Ishikawa (cell line): Measurements from ENCODE around the gene ZNF771.

Experiments
- CEBPB ChIP-seq: IDR thresholded peaks from 2 replicates; pipeline ENCODE4 v1.6.1; 2012
- CREB1 ChIP-seq: IDR thresholded peaks from 2 replicates; pipeline ENCODE4 v1.6.1; 2012; ENCODE audit warnings: low read depth
- EGR1 ChIP-seq: IDR thresholded peaks from 2 replicates; pipeline ENCODE4 v1.6.1; 2012
- EP300 ChIP-seq: IDR thresholded peaks from 2 replicates; pipeline ENCODE4 v1.6.1; 2012; ENCODE audit warnings: borderline replicate concordance
- FOXM1 ChIP-seq: IDR thresholded peaks from 2 replicates; pipeline ENCODE4 v1.6.1; 2012; ENCODE audit warnings: low read depth, borderline replicate concordance
- NFIC ChIP-seq: IDR thresholded peaks from 2 replicates; pipeline ENCODE4 v1.6.1; 2012
- RAD21 ChIP-seq: IDR thresholded peaks from 2 replicates; pipeline ENCODE4 v1.6.1; 2012; ENCODE audit warnings: low read depth
- TAF1 ChIP-seq: IDR thresholded peaks from 2 replicates; pipeline ENCODE4 v1.6.1; 2012; ENCODE audit warnings: low read depth, mild to moderate bottlenecking
- TCF12 ChIP-seq: IDR thresholded peaks from 2 replicates; pipeline ENCODE4 v1.6.1; 2012; ENCODE audit warnings: low read depth
- TEAD4 ChIP-seq: IDR thresholded peaks from 2 replicates; pipeline ENCODE4 v1.6.1; 2012
- YY1 ChIP-seq: IDR thresholded peaks from 2 replicates; pipeline ENCODE4 v1.6.1; 2012; ENCODE audit warnings: low read depth
- ZBTB7A ChIP-seq: IDR thresholded peaks from 2 replicates; pipeline ENCODE4 v1.6.1; 2012; ENCODE audit warnings: low read depth
- TF ChIP-seq, protein P1 (sequence below): IDR thresholded peaks from 2 replicates; pipeline ENCODE4 v1.6.1; 2012
- TF ChIP-seq, protein P2 (sequence below): IDR thresholded peaks from 2 replicates; pipeline ENCODE4 v1.6.1; 2012
- TF ChIP-seq, protein P3 (sequence below): IDR thresholded peaks from 2 replicates; pipeline ENCODE4 v1.6.1; 2012; ENCODE audit warnings: low read depth, mild to moderate bottlenecking

The ZNF771 gene

DNA sequence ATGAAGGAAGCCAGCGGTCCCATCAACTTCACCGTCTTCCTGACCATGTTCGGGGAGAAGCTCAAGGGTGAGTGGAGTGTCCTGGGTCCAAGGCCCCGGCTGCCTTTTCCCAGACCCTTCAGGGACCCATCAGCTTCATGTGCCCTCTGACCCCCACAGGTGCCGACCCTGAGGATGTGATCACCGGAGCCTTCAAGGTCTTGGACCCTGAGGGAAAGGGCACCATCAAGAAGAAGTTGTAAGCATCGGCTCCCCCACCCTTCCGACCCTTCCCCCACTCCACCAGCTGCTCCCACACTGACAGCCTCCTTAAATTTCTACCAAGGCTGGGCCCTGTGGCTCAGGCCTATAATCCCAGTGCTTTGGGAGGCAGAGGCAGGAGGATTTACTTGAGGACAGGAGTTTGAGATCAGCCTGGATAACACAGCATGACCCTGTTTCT lies 30.9 kb upstream of the ZNF771 start:
- TF ChIP-seq FOXM1 (no peak), CEBPB (no peak), EP300 (no peak), CREB1 (no peak), TCF12 (no peak), ZBTB7A (no peak), YY1 (no peak), TAF1 (no peak), RAD21 (no peak), TEAD4 (no peak), EGR1 (no peak), NFIC (no peak)
- TF ChIP-seq, protein P1, sequence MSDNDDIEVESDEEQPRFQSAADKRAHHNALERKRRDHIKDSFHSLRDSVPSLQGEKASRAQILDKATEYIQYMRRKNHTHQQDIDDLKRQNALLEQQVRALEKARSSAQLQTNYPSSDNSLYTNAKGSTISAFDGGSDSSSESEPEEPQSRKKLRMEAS, result no peak
- TF ChIP-seq, protein P2, sequence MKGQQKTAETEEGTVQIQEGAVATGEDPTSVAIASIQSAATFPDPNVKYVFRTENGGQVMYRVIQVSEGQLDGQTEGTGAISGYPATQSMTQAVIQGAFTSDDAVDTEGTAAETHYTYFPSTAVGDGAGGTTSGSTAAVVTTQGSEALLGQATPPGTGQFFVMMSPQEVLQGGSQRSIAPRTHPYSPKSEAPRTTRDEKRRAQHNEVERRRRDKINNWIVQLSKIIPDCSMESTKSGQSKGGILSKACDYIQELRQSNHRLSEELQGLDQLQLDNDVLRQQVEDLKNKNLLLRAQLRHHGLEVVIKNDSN, result no peak
- TF ChIP-seq, protein P3, sequence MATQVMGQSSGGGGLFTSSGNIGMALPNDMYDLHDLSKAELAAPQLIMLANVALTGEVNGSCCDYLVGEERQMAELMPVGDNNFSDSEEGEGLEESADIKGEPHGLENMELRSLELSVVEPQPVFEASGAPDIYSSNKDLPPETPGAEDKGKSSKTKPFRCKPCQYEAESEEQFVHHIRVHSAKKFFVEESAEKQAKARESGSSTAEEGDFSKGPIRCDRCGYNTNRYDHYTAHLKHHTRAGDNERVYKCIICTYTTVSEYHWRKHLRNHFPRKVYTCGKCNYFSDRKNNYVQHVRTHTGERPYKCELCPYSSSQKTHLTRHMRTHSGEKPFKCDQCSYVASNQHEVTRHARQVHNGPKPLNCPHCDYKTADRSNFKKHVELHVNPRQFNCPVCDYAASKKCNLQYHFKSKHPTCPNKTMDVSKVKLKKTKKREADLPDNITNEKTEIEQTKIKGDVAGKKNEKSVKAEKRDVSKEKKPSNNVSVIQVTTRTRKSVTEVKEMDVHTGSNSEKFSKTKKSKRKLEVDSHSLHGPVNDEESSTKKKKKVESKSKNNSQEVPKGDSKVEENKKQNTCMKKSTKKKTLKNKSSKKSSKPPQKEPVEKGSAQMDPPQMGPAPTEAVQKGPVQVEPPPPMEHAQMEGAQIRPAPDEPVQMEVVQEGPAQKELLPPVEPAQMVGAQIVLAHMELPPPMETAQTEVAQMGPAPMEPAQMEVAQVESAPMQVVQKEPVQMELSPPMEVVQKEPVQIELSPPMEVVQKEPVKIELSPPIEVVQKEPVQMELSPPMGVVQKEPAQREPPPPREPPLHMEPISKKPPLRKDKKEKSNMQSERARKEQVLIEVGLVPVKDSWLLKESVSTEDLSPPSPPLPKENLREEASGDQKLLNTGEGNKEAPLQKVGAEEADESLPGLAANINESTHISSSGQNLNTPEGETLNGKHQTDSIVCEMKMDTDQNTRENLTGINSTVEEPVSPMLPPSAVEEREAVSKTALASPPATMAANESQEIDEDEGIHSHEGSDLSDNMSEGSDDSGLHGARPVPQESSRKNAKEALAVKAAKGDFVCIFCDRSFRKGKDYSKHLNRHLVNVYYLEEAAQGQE, result no peak

DNA sequence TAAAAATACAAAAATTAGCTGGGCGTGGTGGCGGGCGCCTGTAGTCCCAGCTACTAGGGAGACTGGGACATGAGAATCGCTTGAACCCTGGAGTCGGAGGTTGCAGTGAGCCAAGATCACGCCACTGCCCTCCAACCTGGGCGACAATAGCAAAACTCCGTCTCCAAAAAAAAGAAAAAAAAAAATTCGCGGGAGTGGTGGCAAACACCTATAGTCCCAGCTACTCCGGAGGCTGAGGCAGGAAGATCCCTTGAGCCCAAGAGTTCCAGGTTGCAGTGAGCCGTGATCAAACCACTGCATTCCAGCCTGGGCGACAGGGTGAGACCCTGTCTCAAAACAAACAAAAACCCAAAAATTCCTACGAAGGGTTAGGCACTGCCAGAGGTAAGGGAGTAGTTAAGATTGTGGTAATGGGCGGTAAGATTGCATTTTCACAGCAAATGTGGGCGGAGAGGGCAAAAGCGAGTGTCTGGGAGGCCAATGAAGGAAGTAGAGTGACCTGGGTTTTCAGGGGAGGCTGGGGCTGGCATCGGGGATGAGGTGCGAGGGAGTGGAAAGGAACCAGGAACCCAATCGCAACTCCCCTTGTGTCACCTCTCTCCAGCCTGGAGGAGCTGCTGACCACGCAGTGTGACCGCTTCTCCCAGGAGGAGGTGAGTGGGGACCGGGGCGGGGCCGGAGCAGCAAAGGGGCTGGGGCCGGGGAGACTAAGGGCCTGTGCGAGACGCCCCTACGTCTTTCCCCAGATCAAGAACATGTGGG lies 30.2 kb upstream of the ZNF771 start:
- no peak for TF ChIP-seq TEAD4
- no peak for TF ChIP-seq RAD21
- TF ChIP-seq, protein P2, result no peak
- no peak for TF ChIP-seq EGR1
- no peak for TF ChIP-seq EP300
- no peak for TF ChIP-seq CEBPB
- no peak for TF ChIP-seq NFIC
- no peak for TF ChIP-seq CREB1
- TF ChIP-seq TCF12, result no peak
- TF ChIP-seq FOXM1, result no peak

DNA sequence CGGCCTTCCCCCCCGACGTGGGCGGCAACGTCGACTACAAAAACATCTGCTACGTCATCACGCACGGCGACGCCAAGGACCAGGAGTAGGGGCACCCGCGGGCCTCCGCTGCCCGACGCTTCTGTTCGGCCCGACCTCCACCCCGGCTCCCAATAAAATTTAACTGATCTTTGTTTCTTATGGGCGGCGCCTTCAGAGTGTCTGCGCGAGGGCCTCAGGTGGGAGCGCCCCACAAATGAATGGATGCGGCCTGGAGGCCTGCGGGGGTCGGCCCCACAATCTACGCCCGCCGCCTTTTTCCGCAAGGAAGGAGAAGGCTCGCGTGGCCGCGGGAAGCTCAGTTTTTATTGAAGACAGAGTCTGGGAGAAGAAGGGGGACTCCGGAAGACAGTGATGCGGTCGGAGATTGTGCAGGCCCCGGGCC lies 29.6 kb upstream of the ZNF771 start:
- peak; percentile 78 for TF ChIP-seq CREB1
- TF ChIP-seq TCF12, result 0 out of 2 replicates have a peak, but pooled peaks have one; percentile 16
- TF ChIP-seq, protein P1, result peak; percentile 82
- TF ChIP-seq, protein P2, result no peak; the same call in 1 of the 2 replicates
- TF ChIP-seq TAF1, result peak; percentile 63
- peak; percentile 25; the same call in 1 of the 2 replicates for TF ChIP-seq EP300
- no peak for TF ChIP-seq TEAD4
- 0 out of 2 replicates have a peak, but pooled peaks have one; percentile 41 for TF ChIP-seq ZBTB7A
- TF ChIP-seq NFIC, result no peak
- peak; percentile 95 for TF ChIP-seq EGR1

DNA sequence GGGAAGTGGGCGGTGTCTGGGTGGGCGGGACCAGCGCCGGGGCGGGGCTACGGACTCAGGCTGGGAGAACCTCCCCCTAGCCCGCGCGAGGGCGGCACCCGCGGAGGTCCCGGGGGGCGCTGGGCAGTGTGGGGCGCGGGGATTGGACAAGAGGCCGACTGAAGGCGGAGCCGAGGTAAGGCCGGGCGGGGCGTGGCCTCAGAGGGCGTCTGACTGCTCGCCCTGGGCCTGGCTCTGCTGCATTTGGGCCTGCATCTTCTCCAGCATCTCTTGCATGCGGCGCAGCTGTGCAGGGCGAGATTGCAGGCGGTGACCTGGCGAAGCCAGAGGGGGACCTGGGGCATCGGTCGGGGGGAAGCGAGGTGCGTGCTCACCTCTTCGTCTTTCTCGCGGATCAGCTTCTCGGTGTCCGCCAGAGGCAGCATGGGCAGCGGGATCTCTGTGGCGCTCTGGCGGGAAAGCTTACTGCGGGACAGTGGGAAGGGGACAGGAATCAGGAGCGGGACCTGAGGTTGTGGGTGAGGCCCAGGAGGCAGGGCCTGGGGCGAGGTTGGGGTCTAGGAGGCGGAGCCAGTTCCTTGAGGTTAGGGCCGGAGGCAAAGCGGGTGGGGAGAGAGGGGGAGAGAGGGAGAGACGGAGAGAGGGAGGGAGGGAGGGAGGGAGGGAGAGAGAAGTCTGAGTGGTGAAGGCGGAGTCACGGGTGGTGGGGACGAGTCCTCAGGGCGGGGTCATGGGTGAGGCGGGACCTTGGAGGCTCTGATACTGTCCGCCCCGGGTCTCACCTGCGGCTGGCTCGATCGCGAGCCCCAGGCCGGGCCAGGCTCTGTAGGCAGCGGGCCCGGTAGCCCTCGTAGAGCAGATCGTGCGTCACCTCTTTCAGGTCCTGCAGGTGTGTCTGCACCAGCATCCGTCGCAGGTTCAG lies 28.9 kb upstream of the ZNF771 start:
- TF ChIP-seq EP300 (no peak), RAD21 (no peak), FOXM1 (no peak), CREB1 (no peak), ZBTB7A (no peak), CEBPB (no peak), EGR1 (no peak), TEAD4 (no peak), TAF1 (peak; percentile 67), NFIC (no peak), TCF12 (no peak), YY1 (peak; percentile 35; the same call in 1 of the 2 replicates)
- TF ChIP-seq, protein P2, result 0 out of 2 replicates have a peak, but pooled peaks have one; percentile 11
- TF ChIP-seq, protein P1, result peak; percentile 86
- TF ChIP-seq, protein P3, result no peak
